Esophagus squamous epithelium (tissue), 5 donors: ENCODE measurements around the gene DHH. TPM values are rescaled to one million over a fixed set of nuclear protein-coding genes. Genes with fewer than 3 reads are reported as not detected.
A peak's percentile ranks its signal among the peaks of the same experiment; 100 is the strongest.

Experiments used
- DNase-seq: peaks from one replicate; lab custom pipeline; 2025; lab: John Stamatoyannopoulos, UW
- H3K27ac ChIP-seq, 4 donors: fragments of 200-600 bp; sonication (generic); one replicate each; pipeline ENCODE4 v1.5.1; 2016 to 2019; ENCODE audit warnings: mild to moderate bottlenecking in 1 of 4
- H3K27me3 ChIP-seq, 4 donors: fragments of 200-600 bp; sonication (generic); 1 replicate in 3 of 4; 2 replicates in 1 of 4; pipeline versions ENCODE4 v1.5.1 to v1.6.0; 2017 to 2021; ENCODE audit warnings: antibody characterized with exemption in 1 of 4
- H3K36me3 ChIP-seq, 3 donors: fragments of 200-600 bp; sonication (generic); one replicate each; pipeline ENCODE4 v1.5.1; 2016 to 2019
- H3K4me1 ChIP-seq, 3 donors: fragments of 200-600 bp; sonication (generic); one replicate each; pipeline ENCODE4 v1.5.1; 2017 to 2019
- H3K4me3 ChIP-seq, 4 donors: fragments of 200-600 bp; sonication (generic); 1 replicate in 3 of 4; 2 replicates in 1 of 4; pipeline ENCODE4 v1.5.1; 2016 to 2019; ENCODE audit warnings: mild to moderate bottlenecking in 2 of 4, moderate library complexity in 1 of 4
- H3K9me3 ChIP-seq, 3 donors: fragments of 200-600 bp; sonication (generic); one replicate each; pipeline ENCODE4 v1.5.1; 2016 to 2019
- CTCF ChIP-seq, 6 experiments: fragments of 450-650 bp in 4 of 6; fragments of 200-600 bp in 2 of 6; sonication (generic) in 2 of 6; IDR thresholded peaks; one replicate each; pipeline ENCODE4 v1.5.1; 2016 to 2019; ENCODE audit warnings: antibody characterized with exemption in 6 of 6, mild to moderate bottlenecking in 4 of 6, moderate library complexity in 4 of 6
- POLR2A ChIP-seq, 4 donors: fragments of 450-650 bp; IDR thresholded peaks; one replicate each; pipeline ENCODE4 v1.6.1; 2017; ENCODE audit warnings: antibody characterized with exemption in 4 of 4, mild to moderate bottlenecking in 4 of 4, moderate library complexity in 3 of 4
- WGBS, 2 donors: methylation state at CpG; one replicate each; pipeline ENCODE4 v1.1.5; 2018; 5-methylcytosine and 5-hydroxymethylcytosine counted together
- intact Hi-C: fragments of 100-400 bp; cut with DNase I; formaldehyde crosslinking; loops from one replicate; pipeline ENCODE4 v1.15.0; 2022
- total RNA-seq, 4 donors: library from RNA; depleted of rRNA; stranded (reverse); fragments of >200 nt; gene quantifications; one replicate each; pipeline ENCODE4 v1.1.0, GENCODE V29; 2016
- donor health status: DM: yes; HTN: yes; CAD: no.

Gene DHH
- total RNA-seq, 4 donors from 2014 or later: 0.19 to 0.31 (median 0.21) TPM; not detected in 1

GRCh38 chr12:49044660-49045059, 49.9 kb downstream of the DHH start:
- peaks cover 66 to 100% (median 95%) of the 10 kb centered on the region in 3 donors for H3K36me3 ChIP-seq
- no peak overlapping the region for H3K27ac ChIP-seq
- no peak for DNase-seq
- H3K4me1 ChIP-seq: no peaks in the 10 kb centered on the region
- no peaks in the 10 kb centered on the region for H3K9me3 ChIP-seq
- TF ChIP-seq POLR2A (IDR thresholded peaks at IDR 0.05): no peak
- no peak for TF ChIP-seq CTCF (IDR thresholded peaks at IDR 0.05)
- WGBS, 2 donors: 100% methylated on average over 4 of the region's 12 CpGs; no CpG with 5 or more reads in 1 of the 2 donors
- intact Hi-C loops: no loop called here
- no peaks in the 10 kb centered on the region for H3K27me3 ChIP-seq
- H3K4me3 ChIP-seq: no peak overlapping the region

- peaks cover 65 to 100% (median 95%) of the 10 kb centered on the region in 3 donors for H3K36me3 ChIP-seq
- WGBS, 2 donors: 55 to 68% methylated on average over 11 of the region's 11 CpGs
- DNase-seq: no peak
- TF ChIP-seq CTCF (IDR thresholded peaks at IDR 0.05): peak in 4 of 6 experiments; percentile 40 to 67 (median 54)
- TF ChIP-seq POLR2A (IDR thresholded peaks at IDR 0.05): no peak
- intact Hi-C loops: no loop called here
- H3K27me3 ChIP-seq: no peaks in the 10 kb centered on the region
- H3K4me1 ChIP-seq: no peaks in the 10 kb centered on the region
- no peak overlapping the region for H3K4me3 ChIP-seq
- H3K27ac ChIP-seq: no peak overlapping the region
- H3K9me3 ChIP-seq: no peaks in the 10 kb centered on the region
Measured at GRCh38 chr12:49043856-49044258, 50.7 kb downstream of the DHH start.

GRCh38 chr12:49043241-49043640, 51.4 kb downstream of the DHH start:
- no peaks in the 10 kb centered on the region for H3K27me3 ChIP-seq
- no peaks in the 10 kb centered on the region for H3K9me3 ChIP-seq
- intact Hi-C loops: no loop called here
- H3K4me3 ChIP-seq: no peak overlapping the region
- H3K4me1 ChIP-seq: no peaks in the 10 kb centered on the region
- TF ChIP-seq CTCF (IDR thresholded peaks at IDR 0.05): no peak
- TF ChIP-seq POLR2A (IDR thresholded peaks at IDR 0.05): no peak
- DNase-seq: no peak
- peaks cover 67 to 100% (median 95%) of the 10 kb centered on the region in 3 donors for H3K36me3 ChIP-seq
- H3K27ac ChIP-seq: no peak overlapping the region
- 92 to 93% methylated on average over 3 to 4 of the region's 4 CpGs for WGBS, 2 donors

- Histone ChIP-seq H3K36me3 (peaks cover 79 to 100% (median 96%) of the 10 kb centered on the region in 3 donors), H3K27ac (no peak overlapping the region), H3K4me3 (no peak overlapping the region), H3K27me3 (no peaks in the 10 kb centered on the region), H3K9me3 (no peaks in the 10 kb centered on the region), H3K4me1 (no peaks in the 10 kb centered on the region)
- DNase-seq: no peak
- 77 to 81% methylated on average over 6 to 8 of the region's 18 CpGs for WGBS, 2 donors
- TF ChIP-seq POLR2A (IDR thresholded peaks at IDR 0.05) (no peak), CTCF (IDR thresholded peaks at IDR 0.05) (no peak)
- intact Hi-C loops: no loop called here
Measured at GRCh38 chr12:49041881-49042484, 52.6 kb downstream of the DHH start.

GRCh38 chr12:49041036-49041880, 53.3 kb downstream of the DHH start:
- H3K27ac ChIP-seq: no peak overlapping the region
- H3K4me1 ChIP-seq: no peaks in the 10 kb centered on the region
- TF ChIP-seq POLR2A (IDR thresholded peaks at IDR 0.05) (no peak), CTCF (IDR thresholded peaks at IDR 0.05) (no peak)
- peaks cover 78 to 100% (median 90%) of the 10 kb centered on the region in 3 donors for H3K36me3 ChIP-seq
- no peak overlapping the region for H3K4me3 ChIP-seq
- no peaks in the 10 kb centered on the region for H3K9me3 ChIP-seq
- WGBS, 2 donors: 80 to 88% methylated on average over 4 to 12 of the region's 31 CpGs
- H3K27me3 ChIP-seq: no peaks in the 10 kb centered on the region
- DNase-seq: no peak
- intact Hi-C loops: no loop called here
